Measurements from ENCODE around the gene MRE11.

MRE11 gene

DNA sequence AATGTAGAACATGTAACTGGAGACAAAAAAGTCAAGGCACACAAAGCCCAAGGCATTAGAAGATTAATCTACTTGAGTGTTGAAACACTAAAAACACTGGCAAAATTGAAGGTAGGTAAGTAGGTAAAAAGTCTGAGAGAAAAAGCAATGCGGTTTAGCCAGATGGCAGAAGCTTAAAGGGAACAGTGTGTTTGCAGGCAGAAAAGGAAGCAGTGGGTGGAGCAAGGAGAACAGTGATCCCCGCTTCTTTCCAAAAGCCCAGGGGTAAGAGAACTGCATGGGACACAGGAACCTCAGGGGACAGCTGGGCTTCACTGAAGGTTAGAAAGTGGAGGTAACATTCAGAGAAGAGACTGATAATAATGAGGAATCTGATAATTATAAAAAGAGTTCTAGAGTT, 16.0 kb downstream of the MRE11 start:
- no peak overlapping the region for H3K4me3 ChIP-seq
- no peaks in the 10 kb centered on the region for H3K27me3 ChIP-seq
- H3K27ac ChIP-seq, result no peak overlapping the region
- DNase-seq, result no peak
- TF ChIP-seq CTCF (IDR thresholded peaks at IDR 0.05), result no peak
- H3K9me3 ChIP-seq, result no peaks in the 10 kb centered on the region
- no peaks in the 10 kb centered on the region for H3K4me1 ChIP-seq
- intact Hi-C loops (cut with DNase I; ENCODE audit: low total_unique reads), result no loop called here
- peaks cover 35 to 71% (median 41%) of the 10 kb centered on the region in 3 donors for H3K36me3 ChIP-seq

DNA sequence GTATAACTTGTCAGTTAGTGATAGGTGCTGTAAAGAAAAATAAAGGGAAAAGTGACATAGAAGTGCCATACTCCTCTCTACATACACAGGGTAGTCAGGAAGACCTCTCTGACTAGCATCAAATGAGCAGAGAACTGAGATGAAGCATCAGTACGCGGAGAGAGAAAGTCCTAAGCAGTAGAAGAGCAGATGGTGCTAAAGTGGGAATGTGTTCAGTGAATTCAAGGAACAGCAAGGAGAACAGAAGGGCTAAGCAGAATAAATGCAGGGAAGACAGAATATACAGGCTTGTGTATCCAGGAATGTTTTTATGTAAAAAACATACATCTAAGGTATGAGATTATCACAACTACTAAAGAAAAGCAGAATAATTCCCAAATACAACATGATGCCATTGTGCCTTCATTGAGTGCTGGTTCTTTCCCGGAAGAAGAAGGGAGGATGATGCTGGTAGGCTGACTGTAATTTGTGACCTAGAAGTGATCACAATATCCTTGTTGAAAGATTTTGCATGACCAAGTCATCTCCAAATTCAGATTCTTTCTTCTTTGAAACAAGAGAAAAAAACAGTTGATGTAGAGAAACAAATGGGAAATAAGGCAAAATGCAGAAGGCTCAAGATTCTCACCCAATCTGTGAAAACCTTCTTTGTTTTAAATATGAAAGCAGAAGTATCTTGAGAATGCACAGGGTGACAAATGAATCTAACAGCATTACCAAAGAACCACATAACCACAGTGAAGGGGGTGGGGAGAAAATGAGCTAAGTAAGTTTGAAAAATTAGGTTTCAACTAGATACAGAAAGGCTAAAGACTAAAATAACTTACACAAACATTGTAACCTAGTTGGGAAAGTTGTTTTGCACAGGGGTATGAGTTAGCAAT, 20.5 kb downstream of the MRE11 start:
- intact Hi-C loops (cut with DNase I; ENCODE audit: low total_unique reads), result no loop called here
- no peak for DNase-seq
- Histone ChIP-seq H3K4me1 (no peaks in the 10 kb centered on the region), H3K9me3 (no peaks in the 10 kb centered on the region), H3K27ac (no peak overlapping the region), H3K27me3 (no peaks in the 10 kb centered on the region), H3K4me3 (no peak overlapping the region), H3K36me3 (peaks cover 24 to 68% (median 30%) of the 10 kb centered on the region in 3 donors)
- no peak for TF ChIP-seq CTCF (IDR thresholded peaks at IDR 0.05)

DNA sequence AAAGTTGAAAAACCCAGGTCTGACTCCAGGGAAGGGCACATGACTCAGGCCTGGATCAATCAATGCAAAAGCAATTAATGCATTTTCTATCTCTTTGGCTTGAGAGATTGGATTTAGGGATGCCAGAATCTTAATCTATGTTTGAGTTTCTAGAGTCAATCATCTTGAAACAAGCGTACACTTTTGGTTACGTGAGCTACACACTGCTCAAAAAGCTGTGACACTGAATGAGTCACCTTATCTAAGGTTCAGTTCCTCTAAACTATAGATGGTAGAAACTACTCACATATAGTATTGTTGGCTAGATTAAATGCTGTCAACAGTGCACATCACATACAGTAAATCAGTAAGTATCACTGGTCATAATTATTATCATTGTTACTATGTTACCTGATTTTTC, 24.2 kb downstream of the MRE11 start:
- H3K4me3 ChIP-seq, result no peak overlapping the region
- no peaks in the 10 kb centered on the region for H3K27me3 ChIP-seq
- no peaks in the 10 kb centered on the region for H3K4me1 ChIP-seq
- no peak for DNase-seq
- H3K36me3 ChIP-seq, result peaks cover 18 to 54% (median 31%) of the 10 kb centered on the region in 3 donors
- H3K27ac ChIP-seq, result no peak overlapping the region
- no peaks in the 10 kb centered on the region for H3K9me3 ChIP-seq
- TF ChIP-seq CTCF (IDR thresholded peaks at IDR 0.05), result no peak
- intact Hi-C loops (cut with DNase I; ENCODE audit: low total_unique reads), result no loop called here

- intact Hi-C loops (cut with DNase I; ENCODE audit: low total_unique reads), result no loop called here
- H3K36me3 ChIP-seq, result peaks cover 15 to 51% (median 30%) of the 10 kb centered on the region in 3 donors
- H3K4me1 ChIP-seq, result no peaks in the 10 kb centered on the region
- DNase-seq, result no peak
- no peak for TF ChIP-seq CTCF (IDR thresholded peaks at IDR 0.05)
- no peaks in the 10 kb centered on the region for H3K27me3 ChIP-seq
- no peak overlapping the region for H3K27ac ChIP-seq
- H3K4me3 ChIP-seq, result no peak overlapping the region
- no peaks in the 10 kb centered on the region for H3K9me3 ChIP-seq
Measured at GRCh38 chr11:94459576-94459975, 34.1 kb downstream of the MRE11 start.

DNA sequence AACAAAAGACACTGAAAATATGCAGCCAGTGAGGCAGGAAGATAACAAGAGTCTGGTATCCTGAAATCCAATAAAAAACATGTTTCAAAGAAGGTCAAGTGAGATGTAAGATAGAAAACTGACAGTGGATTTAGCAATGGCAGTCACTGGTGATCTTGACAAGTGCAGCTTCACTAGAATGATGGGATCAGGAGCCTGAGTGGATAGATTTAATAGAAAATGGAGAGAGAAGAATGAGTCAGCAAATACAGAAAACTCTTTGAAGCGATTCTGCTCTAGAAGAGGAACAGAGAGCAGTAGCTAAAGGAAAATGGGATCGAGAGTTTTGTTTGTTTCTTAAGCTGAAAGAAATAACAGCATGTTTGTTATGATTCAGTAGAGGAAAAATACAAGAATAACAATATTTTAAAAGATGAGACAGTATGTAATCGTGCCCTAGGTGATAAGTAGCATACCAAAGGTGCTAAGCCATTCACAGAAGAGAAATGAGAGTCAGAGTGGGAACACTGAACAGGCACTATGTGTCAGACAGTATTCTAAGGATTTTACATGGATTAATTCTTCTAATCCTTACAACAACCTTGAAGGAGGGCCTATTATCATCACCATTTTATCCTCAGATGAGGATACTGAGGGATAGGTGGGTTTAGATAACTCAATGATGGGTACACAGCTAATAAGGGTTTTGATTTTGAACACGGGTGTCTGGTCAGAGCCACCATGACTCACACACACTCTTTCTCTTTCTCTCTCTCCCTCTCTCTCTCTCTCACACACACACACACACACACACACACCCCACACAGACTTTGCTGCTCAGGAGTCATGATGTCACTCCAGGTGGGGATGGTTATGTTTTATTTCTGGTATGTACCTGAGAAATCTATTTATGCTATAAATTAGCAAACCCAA, 36.3 kb downstream of the MRE11 start:
- Histone ChIP-seq H3K27me3 (no peaks in the 10 kb centered on the region), H3K9me3 (no peaks in the 10 kb centered on the region), H3K4me1 (no peaks in the 10 kb centered on the region), H3K36me3 (peaks cover 18 to 46% (median 29%) of the 10 kb centered on the region in 3 donors), H3K27ac (no peak overlapping the region), H3K4me3 (no peak overlapping the region)
- intact Hi-C loops (cut with DNase I; ENCODE audit: low total_unique reads), result no loop called here
- no peak for DNase-seq
- TF ChIP-seq CTCF (IDR thresholded peaks at IDR 0.05), result no peak
